Trophoblast cell (in vitro differentiated cells and primary cell): ENCODE measurements around the gene GPX3.

Source experiments
- DNase-seq, 2 donors: peaks; one replicate each; pipeline ENCODE4 v3.0.0-alpha.2; 2016
- H2AFZ ChIP-seq: 2 replicates; pipeline ENCODE4 v1.6.1; 2013; ENCODE audit warnings: low read length, moderate library complexity, mild to moderate bottlenecking; ENCODE audit not compliant: insufficient read depth, poor library complexity
- H2AK5ac ChIP-seq: 2 replicates; pipeline ENCODE4 v1.6.1; 2013; ENCODE audit warnings: mild to moderate bottlenecking, low read length
- H2BK120ac ChIP-seq: 2 replicates; pipeline ENCODE4 v1.6.1; 2013; ENCODE audit warnings: low read length, mild to moderate bottlenecking, moderate library complexity; ENCODE audit not compliant: insufficient read depth, poor library complexity
- H2BK12ac ChIP-seq: 2 replicates; pipeline ENCODE4 v1.6.1; 2013; ENCODE audit warnings: mild to moderate bottlenecking, low read length, moderate library complexity
- H2BK5ac ChIP-seq: 2 replicates; pipeline ENCODE4 v1.6.1; 2013; ENCODE audit warnings: low read length, low read depth, moderate library complexity, mild to moderate bottlenecking; ENCODE audit not compliant: poor library complexity
- H3K14ac ChIP-seq: 2 replicates; pipeline ENCODE4 v1.6.1; 2013; ENCODE audit warnings: mild to moderate bottlenecking, low read length
- H3K18ac ChIP-seq: 2 replicates; pipeline ENCODE4 v1.6.1; 2013; ENCODE audit warnings: mild to moderate bottlenecking, low read length
- H3K23ac ChIP-seq: 2 replicates; pipeline ENCODE4 v1.6.1; 2013; ENCODE audit warnings: low read length
- H3K27ac ChIP-seq: 2 replicates; pipeline ENCODE4 v1.5.1; 2013; ENCODE audit warnings: low read depth, mild to moderate bottlenecking, inconsistent platforms, low read length, moderate library complexity
- H3K27me3 ChIP-seq: 2 replicates; pipeline ENCODE4 v1.6.1; 2013; ENCODE audit warnings: inconsistent platforms, mild to moderate bottlenecking, low read length, moderate library complexity; ENCODE audit not compliant: insufficient read depth
- H3K36me3 ChIP-seq, 2 experiments: 1 replicate in 1 of 2; 2 replicates in 1 of 2; pipeline ENCODE4 v1.6.1; 2013; ENCODE audit warnings: low read length in 2 of 2, mild to moderate bottlenecking in 2 of 2, moderate library complexity in 1 of 2; ENCODE audit not compliant: insufficient read depth in 2 of 2, control insufficient read depth in 1 of 2
- H3K4ac ChIP-seq: 2 replicates; pipeline ENCODE4 v1.6.1; 2013; ENCODE audit warnings: low read depth, mild to moderate bottlenecking, low read length, moderate library complexity
- H3K4me1 ChIP-seq, 2 experiments: 1 replicate in 1 of 2; 2 replicates in 1 of 2; pipeline ENCODE4 v1.6.1; 2013; ENCODE audit warnings: low read length in 2 of 2, mild to moderate bottlenecking in 2 of 2, moderate library complexity in 1 of 2; ENCODE audit not compliant: insufficient read depth in 2 of 2, control insufficient read depth in 1 of 2
- H3K4me2 ChIP-seq: 2 replicates; pipeline ENCODE4 v1.6.1; 2013; ENCODE audit warnings: inconsistent platforms, mild to moderate bottlenecking, low read length, moderate library complexity
- H3K4me3 ChIP-seq: 2 replicates; pipeline ENCODE4 v1.5.1; 2013; ENCODE audit warnings: mild to moderate bottlenecking, low read depth, low read length, inconsistent platforms
- H3K79me1 ChIP-seq: one replicate; pipeline ENCODE4 v1.6.1; 2013; ENCODE audit warnings: low read length
- H3K79me2 ChIP-seq: 2 replicates; pipeline ENCODE4 v1.6.1; 2013; ENCODE audit warnings: low read length, mild to moderate bottlenecking; ENCODE audit not compliant: control insufficient read depth, insufficient read depth, poor library complexity
- H3K9ac ChIP-seq: 2 replicates; pipeline ENCODE4 v1.6.1; 2013; ENCODE audit warnings: mild to moderate bottlenecking, low read length
- H3K9me3 ChIP-seq: 2 replicates; pipeline ENCODE4 v1.6.1; 2013; ENCODE audit warnings: low read depth, mild to moderate bottlenecking, control low read depth, inconsistent platforms, low read length; ENCODE audit not compliant: insufficient read depth
- H4K12ac ChIP-seq: 2 replicates; pipeline ENCODE4 v1.6.1; 2013; ENCODE audit warnings: low read depth, mild to moderate bottlenecking, low read length, moderate library complexity
- H4K8ac ChIP-seq: 2 replicates; pipeline ENCODE4 v1.6.1; 2013; ENCODE audit warnings: low read depth, mild to moderate bottlenecking, low read length, moderate library complexity
- H4K91ac ChIP-seq: one replicate; pipeline ENCODE4 v1.6.1; 2013; ENCODE audit warnings: low read depth, mild to moderate bottlenecking, low read length, moderate library complexity
- WGBS: extraction: QIAGEN DNeasy Blood & Tissue Kit; methylation state at CpG from one replicate; pipeline ENCODE4 v1.1.7; 2013; ENCODE audit warnings: missing lambda C conversion rate; ENCODE audit not compliant: insufficient read length, insufficient coverage; ENCODE audit errors: extremely low coverage; 5-methylcytosine and 5-hydroxymethylcytosine counted together

Gene GPX3

GRCh38 chr5:151068433-151069197 lies 48.2 kb downstream of the GPX3 start:
- Histone ChIP-seq H2BK120ac (no peak overlapping the region), H3K79me2 (no peaks in the 10 kb centered on the region), H3K27ac (no peak overlapping the region), H4K12ac (no peak overlapping the region), H2BK12ac (peak overlapping the region; percentile 23), H4K91ac (no peak overlapping the region), H3K4me2 (no peak overlapping the region), H3K27me3 (no peaks in the 10 kb centered on the region), H4K8ac (no peak overlapping the region), H3K4me3 (no peak overlapping the region), H3K9me3 (peaks cover 6% of the 10 kb centered on the region), H3K18ac (peak overlapping the region; percentile 20), H3K4ac (peak overlapping the region; percentile 13), H3K36me3 (peaks cover 3 to 18% of the 10 kb centered on the region in 2 experiments), H3K4me1 (peaks cover 12 to 24% of the 10 kb centered on the region in 2 experiments), H3K23ac (no peak overlapping the region), H3K14ac (no peak overlapping the region), H3K79me1 (peaks cover 12% of the 10 kb centered on the region), H2AFZ (no peak overlapping the region), H2AK5ac (no peak overlapping the region), H2BK5ac (no peak overlapping the region), H3K9ac (no peak overlapping the region)
- DNase-seq = no peak
- no CpG with 5 or more reads among the region's 12 CpGs for WGBS

GRCh38 chr5:151070449-151070848 lies 50.1 kb downstream of the GPX3 start:
- no CpG with 5 or more reads among the region's 2 CpGs for WGBS
- no peak overlapping the region for H2BK120ac ChIP-seq

GRCh38 chr5:151071021-151071420 lies 50.6 kb downstream of the GPX3 start:
- no peaks in the 10 kb centered on the region for H3K27me3 ChIP-seq
- no peaks in the 10 kb centered on the region for H3K79me2 ChIP-seq
- no peak overlapping the region for H4K8ac ChIP-seq
- H3K14ac ChIP-seq = no peak overlapping the region
- H3K23ac ChIP-seq = no peak overlapping the region
- H4K91ac ChIP-seq = no peak overlapping the region
- peaks cover 10 to 16% of the 10 kb centered on the region in 2 experiments for H3K4me1 ChIP-seq
- no peak overlapping the region for H2AFZ ChIP-seq
- no peak overlapping the region for H3K4ac ChIP-seq
- no peak overlapping the region for H2BK120ac ChIP-seq
- H3K9ac ChIP-seq = no peak overlapping the region
- H2AK5ac ChIP-seq = no peak overlapping the region
- H3K4me2 ChIP-seq = no peak overlapping the region
- no peak overlapping the region for H4K12ac ChIP-seq
- H3K4me3 ChIP-seq = no peak overlapping the region
- whole genome bisulfite sequencing = no CpG with 5 or more reads among the region's 4 CpGs
- no peak for DNase-seq
- peaks cover 8% of the 10 kb centered on the region for H3K79me1 ChIP-seq
- no peak overlapping the region for H3K18ac ChIP-seq
- H3K27ac ChIP-seq = no peak overlapping the region
- H3K36me3 ChIP-seq = peaks cover 3 to 18% of the 10 kb centered on the region in 2 experiments
- H3K9me3 ChIP-seq = peaks cover 5% of the 10 kb centered on the region
- H2BK12ac ChIP-seq = no peak overlapping the region
- H2BK5ac ChIP-seq = no peak overlapping the region

More at GRCh38 chr5:151070449-151070848, 50.1 kb downstream of the GPX3 start:
- Histone ChIP-seq H3K4ac (no peak overlapping the region), H3K27ac (no peak overlapping the region), H2AFZ (no peak overlapping the region), H3K9ac (no peak overlapping the region), H4K91ac (no peak overlapping the region), H3K4me3 (no peak overlapping the region), H2AK5ac (no peak overlapping the region), H3K18ac (no peak overlapping the region), H3K79me1 (peaks cover 7% of the 10 kb centered on the region), H3K14ac (no peak overlapping the region), H2BK5ac (no peak overlapping the region), H4K12ac (no peak overlapping the region), H3K36me3 (peaks cover 3 to 18% of the 10 kb centered on the region in 2 experiments), H3K4me1 (peaks cover 5 to 12% of the 10 kb centered on the region in 2 experiments), H3K79me2 (no peaks in the 10 kb centered on the region), H3K4me2 (no peak overlapping the region), H3K23ac (no peak overlapping the region), H2BK12ac (no peak overlapping the region), H3K27me3 (no peaks in the 10 kb centered on the region), H3K9me3 (peaks cover 5% of the 10 kb centered on the region), H4K8ac (no peak overlapping the region)
- DNase-seq = no peak

- peaks cover 8% of the 10 kb centered on the region for H3K79me1 ChIP-seq
- peak in 1 of 2 donors; percentile 64 for DNase-seq
- peak overlapping the region; percentile 38 for H2BK12ac ChIP-seq
- no peak overlapping the region for H4K8ac ChIP-seq
- no peak overlapping the region for H2AFZ ChIP-seq
- peak overlapping the region; percentile 18 for H2BK5ac ChIP-seq
- H3K27ac ChIP-seq = peak overlapping the region; percentile 62
- no peak overlapping the region for H3K23ac ChIP-seq
- H3K4me2 ChIP-seq = no peak overlapping the region
- H3K9me3 ChIP-seq = peaks cover 5% of the 10 kb centered on the region
- H4K91ac ChIP-seq = peak overlapping the region; percentile 56
- H3K14ac ChIP-seq = no peak overlapping the region
- no peak overlapping the region for H3K9ac ChIP-seq
- no peak overlapping the region for H3K4me3 ChIP-seq
- peaks cover 16 to 23% of the 10 kb centered on the region in 2 experiments for H3K4me1 ChIP-seq
- H4K12ac ChIP-seq = no peak overlapping the region
- H3K27me3 ChIP-seq = no peaks in the 10 kb centered on the region
- peaks cover 3 to 18% of the 10 kb centered on the region in 2 experiments for H3K36me3 ChIP-seq
- peak overlapping the region; percentile 24 for H3K4ac ChIP-seq
- no peaks in the 10 kb centered on the region for H3K79me2 ChIP-seq
- peak overlapping the region; percentile 35 for H2BK120ac ChIP-seq
- no CpG with 5 or more reads among the region's 10 CpGs for WGBS
- no peak overlapping the region for H2AK5ac ChIP-seq
- H3K18ac ChIP-seq = peak overlapping the region; percentile 37
Measured at GRCh38 chr5:151071848-151072629, 51.6 kb downstream of the GPX3 start.
